Peyer's patch (tissue), 4 donors: ENCODE results near the gene ITGB6.

ENCODE experiments used
- CTCF ChIP-seq, 6 experiments: fragments of 450-650 bp in 4 of 6; fragments of 200-600 bp in 2 of 6; sonication (generic) in 1 of 6; IDR thresholded peaks; one replicate each; pipeline ENCODE4 v1.5.1; 2017 to 2019; ENCODE audit warnings: antibody characterized with exemption in 6 of 6, mild to moderate bottlenecking in 3 of 6, moderate library complexity in 1 of 6
- POLR2A ChIP-seq, 2 donors: fragments of 450-650 bp; IDR thresholded peaks; one replicate each; pipeline ENCODE4 v1.5.1; 2017; ENCODE audit warnings: antibody characterized with exemption in 2 of 2, mild to moderate bottlenecking in 2 of 2, moderate library complexity in 2 of 2

GRCh38 chr2:160227293-160227915 is 27.3 kb upstream of the ITGB6 start:
- TF ChIP-seq CTCF (IDR thresholded peaks at IDR 0.05): no peak
- TF ChIP-seq POLR2A (IDR thresholded peaks at IDR 0.05): peak in 1 of 2 donors; percentile 26
